ENCODE results near the gene NME4.

NME4 gene

DNA sequence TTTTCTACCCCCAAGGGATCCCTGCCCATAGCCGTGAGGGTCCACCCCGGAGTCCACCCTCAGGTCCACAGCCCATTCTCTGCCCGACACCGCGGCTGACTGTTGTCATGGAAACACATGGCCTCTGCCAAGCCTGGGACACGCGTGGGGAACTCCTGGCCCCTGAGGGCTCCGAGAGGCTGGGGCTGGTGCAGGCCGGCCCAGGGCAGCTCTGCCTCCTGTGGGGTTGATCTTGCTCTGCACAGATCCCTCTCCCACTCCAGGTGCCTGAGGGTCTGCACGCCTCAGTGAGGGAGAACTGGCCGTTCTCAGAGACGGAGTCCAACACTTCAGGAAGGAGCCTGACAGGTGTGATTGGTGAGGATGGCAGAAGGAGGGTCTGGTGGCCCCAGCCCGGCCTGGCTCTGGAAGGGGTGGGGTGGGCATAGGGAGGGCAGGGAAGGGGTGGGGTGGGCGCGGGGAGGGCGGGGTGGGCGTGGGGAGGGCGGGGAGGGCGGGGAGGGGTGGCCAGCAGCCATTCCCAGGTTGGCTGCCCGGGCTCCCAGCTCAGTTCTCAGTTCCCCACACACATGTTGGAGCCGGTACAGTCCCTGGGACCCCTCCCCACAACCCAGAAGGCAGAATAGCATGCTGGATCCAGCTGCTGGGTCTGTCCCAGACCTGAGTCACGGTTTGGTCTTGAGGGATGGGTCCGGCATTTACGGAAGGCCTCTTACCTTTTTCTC lies 33.1 kb upstream of the NME4 start:
- no peak for DNase-seq

DNA sequence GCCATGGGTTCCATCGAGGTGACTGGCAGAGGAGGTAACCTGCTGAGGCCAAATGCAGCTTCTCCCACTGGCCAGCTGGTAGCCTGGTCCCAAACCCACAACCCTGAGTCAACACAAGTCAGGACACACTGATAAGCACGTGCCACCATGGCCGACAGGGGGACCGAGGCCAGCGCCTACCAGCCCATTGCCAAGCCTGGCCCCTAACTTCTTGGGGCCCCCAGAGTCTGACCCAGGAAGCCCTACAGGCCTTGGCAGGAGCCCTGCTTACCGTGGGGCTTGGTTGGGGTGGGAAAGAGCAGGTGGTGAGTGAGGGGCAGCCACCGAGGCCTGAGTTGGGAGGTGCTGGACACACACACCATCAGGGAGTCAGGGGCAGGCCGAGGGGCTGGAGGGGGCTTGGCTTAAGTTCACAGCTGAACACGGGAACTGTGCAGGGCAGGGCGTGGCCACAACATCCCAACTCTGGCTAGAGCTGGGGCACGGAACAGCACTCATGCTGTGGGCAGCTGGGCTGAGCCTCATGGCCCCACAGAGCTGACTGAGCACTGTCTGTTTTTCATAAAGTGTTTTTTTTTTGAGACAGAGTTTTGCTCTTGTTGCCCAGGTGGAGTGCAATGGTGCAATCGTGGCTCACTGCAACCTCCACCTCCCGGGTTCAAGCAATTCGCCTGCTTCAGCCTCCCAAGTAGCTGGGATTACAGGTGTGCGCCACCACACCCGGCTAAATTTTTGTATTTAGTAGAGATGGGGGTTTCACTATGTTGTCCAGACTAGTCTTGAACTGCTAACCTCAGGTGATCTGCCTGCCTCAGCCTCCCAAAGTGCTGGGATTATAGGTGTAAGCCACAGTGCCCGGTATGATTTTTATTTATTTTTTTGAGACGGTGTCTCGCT lies 32.2 kb upstream of the NME4 start:
- no peak for DNase-seq

DNA sequence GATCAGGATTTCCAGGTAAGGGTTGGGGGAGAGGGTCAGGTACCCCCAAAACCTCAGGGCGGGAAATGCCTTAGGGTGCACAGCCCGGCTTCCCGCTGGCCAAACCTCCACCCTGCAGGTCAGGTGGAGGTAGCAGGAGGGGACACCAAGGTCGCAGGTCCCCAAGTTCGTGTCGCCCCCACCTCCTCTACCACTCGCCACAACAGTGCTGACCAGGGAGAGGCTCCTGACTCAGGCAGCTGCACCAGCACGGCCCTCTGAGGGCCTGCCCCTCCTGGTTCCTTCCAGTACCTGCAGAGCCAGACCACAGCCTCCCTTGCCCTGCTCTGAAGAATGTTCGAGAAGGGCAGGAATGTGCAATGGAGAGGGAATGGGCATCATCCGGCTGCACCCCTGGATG lies 30.5 kb upstream of the NME4 start:
- DNase-seq, result no peak

DNA sequence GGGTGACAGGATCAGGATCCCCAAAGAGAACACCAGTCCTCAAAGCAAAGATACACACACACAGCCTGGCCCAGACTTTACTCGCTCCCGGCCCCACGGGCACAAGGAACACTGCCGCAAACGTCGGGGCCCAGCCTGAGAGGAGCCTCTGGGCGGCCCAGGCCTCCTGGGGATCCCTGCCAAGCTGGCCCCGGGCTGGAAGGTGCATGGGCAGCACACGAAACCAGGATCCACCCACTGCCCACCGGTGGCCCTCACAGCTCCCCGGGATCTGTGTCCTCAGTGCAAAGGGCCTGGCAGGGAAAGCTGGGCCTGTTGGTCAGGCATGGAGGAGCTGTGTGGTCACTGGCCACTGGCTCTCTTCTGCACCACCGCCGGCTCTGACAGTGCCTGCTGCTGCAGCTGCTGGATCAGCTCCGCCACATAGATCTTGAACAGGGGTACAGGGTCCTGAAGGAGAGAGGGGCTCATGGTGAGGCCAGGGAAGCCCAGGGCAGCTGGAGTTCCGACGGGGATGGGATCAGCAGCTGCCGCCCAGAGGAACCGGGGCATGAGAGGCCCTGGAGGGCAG lies 29.6 kb upstream of the NME4 start:
- DNase-seq, result no peak

DNA sequence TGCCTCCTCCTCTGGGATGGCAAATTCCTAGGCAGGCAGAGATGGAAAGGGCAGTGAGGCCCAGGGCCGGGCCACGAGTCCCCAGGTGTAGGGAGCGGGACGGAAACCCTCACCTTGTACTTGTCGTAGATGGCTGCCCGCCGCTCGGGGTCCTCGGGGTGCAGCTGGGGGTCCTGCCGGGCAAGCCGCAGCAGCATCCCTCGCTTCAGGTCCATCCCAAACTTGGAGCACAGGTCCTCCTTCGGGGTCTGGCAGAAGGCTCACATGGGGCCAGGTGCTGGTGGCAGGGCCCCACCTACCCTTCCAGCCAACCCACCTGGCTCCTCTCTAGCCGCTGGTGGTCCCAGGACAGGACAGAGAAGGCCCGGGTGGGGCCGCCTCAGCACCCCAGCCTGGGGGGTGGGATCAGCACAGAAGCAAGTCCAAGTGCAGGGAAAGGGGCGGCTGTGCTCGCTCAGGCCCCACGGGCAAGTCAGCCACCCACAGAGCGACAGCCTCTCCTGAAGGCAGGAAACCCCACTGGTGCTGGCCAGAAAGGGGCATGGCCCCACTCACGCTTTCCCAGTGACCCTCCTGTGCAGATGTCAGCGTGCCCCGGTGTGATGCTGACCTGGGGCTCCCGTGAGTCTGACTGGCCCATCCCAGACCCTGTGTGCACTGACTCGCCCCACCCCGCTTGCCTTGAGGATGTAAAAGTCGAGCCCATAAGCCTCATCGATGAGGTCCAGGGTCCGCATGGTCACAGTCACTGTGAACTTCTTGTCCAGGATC lies 28.4 kb upstream of the NME4 start:
- no peak for DNase-seq

DNA sequence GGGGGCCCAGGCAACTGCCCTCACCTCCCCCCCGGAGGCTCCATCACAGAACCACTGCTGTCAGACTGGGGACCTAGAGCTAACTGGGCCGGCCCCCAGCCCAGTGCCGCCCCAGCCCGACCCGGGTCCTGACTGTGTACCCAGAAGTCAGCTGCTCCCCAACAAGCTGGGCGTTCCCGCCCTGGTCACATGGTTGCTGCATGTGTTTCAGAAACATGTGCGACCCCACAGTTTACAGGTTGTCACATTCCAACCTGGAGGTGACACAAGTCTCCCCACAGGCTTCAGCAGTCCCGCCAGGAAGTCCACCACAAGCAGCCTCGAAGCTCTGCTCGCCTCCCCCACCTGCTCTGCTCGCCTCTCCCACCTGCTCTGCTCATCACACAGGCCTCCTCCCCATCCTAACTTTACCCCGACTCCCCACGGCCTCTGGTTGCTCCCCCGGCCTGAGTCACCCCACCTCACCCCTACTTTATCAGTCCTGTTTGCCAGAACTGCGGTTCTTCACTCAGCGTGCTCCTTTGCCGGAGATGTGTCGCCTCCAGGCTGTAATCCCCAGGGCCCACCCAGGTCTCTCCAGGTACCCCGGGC lies 27.6 kb upstream of the NME4 start:
- DNase-seq, result no peak

DNA sequence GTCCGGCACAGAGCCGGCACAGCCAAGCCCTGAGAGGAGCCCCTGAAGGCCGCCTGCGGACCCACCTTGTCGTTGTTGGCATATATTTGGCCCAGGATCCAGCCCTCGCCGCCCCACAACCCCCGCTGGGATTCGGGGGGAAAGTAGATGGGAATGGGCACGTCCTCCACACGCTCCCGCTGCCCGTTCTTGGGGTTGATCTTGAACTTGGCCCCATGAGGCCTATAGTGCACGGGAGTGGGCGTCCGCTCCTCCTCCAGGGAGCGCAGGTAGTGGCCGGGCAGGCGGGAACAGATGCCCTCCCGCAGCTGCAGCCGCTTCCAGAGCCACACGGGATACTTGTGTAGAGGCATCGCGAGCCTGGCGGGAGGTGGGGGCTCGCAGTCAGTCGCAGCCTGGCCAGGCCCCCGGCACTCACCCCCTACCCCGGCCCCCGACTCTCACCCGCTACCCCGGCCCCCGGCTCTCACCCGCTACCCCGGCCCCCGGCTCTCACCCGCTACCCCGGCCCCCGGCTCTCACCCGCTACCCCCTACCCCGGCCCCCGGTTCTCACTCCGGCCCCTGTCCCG lies 27.0 kb upstream of the NME4 start:
- DNase-seq, result no peak

DNA sequence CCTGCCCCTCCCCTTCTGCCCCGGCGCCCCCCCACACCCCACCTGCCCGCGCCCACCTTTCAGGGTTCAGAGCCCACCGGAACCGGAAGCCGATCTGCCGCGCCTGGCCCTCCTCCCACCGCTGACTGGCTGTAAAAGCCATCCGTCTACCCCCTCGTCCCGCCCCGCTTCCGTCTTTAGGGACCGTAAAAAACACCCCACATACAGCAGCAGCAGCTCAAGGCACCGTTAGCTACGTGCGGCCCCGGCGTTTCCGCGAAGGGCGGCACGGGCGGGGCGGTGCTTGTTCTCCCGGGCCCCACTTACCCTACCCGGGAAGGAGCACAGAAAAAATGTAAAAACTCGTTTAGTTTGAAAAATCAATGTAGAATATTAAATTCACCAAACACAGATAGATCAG lies 26.6 kb upstream of the NME4 start, which contains the start of gene MRPL28:
Gene MRPL28, minus strand, starts transcription at position 96 of the 400 bp plus-strand sequence. CDS start 320 bp downstream, outside the sequence.
- peak; percentile 94 for DNase-seq

DNA sequence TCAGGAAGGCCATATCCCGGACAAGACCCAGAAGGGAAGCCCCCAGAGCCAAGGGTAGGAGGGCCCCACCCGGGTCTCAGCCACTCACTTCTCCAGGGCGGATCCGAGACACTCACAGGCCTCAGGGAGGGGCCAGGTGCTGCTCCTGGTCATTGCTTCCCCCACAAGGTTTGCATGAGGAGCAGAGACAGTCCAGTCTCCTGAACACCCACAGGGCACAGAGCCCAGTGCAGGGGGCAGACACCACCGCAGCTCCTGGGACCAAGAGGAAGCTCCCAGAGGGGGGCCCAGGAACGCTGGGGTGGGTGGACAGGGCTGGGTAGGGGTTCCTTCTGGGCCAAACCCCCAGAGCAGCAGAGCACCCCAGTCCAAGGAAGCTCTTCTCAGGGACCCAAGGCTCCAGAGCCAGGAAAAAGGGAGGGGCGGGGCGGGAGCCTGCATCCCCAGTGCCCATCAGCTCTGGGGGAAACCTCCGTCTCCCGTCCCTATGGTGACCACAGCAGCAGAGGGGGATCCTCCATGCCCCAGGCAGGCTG lies 26.0 kb upstream of the NME4 start:
- no peak for DNase-seq

DNA sequence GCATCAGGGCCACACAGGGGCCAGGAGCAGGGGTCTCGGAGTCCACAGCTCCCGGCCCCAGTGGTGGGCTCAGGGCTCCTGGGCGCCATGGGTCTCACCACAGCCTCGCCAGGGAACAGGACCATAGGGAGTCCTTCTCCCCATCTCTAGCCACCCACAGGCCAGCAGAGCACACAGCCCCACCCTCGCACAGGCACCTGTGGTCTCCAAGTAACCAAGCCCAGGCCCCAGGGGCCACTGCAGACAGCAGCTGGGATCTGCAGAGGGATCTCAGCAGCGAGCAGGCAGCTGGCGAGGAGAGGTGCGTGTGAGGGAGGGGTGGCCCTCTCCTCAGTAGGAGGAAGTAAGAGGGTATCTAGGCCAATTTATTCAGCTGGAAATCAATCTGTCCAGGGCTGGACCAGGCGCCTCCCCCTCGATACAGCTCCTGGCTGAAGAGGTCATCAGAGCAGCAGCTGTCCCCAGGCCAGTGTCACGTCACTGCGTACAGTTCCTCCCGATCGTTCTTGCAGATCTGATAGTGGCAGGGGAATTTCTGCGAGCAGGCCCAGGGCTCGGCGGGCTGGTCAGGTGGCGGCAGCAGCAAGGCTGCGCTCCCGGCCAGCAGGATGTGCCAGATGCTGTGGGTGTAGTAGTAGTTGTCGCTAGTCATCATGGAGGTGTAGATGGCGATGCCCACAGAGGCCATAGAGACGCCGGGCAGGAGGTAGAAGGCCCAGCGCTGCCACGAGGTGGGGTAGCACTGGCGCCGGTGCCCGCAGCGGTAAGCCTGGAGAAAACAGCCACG lies 25.3 kb upstream of the NME4 start:
- DNase-seq, result peak; percentile 65

DNA sequence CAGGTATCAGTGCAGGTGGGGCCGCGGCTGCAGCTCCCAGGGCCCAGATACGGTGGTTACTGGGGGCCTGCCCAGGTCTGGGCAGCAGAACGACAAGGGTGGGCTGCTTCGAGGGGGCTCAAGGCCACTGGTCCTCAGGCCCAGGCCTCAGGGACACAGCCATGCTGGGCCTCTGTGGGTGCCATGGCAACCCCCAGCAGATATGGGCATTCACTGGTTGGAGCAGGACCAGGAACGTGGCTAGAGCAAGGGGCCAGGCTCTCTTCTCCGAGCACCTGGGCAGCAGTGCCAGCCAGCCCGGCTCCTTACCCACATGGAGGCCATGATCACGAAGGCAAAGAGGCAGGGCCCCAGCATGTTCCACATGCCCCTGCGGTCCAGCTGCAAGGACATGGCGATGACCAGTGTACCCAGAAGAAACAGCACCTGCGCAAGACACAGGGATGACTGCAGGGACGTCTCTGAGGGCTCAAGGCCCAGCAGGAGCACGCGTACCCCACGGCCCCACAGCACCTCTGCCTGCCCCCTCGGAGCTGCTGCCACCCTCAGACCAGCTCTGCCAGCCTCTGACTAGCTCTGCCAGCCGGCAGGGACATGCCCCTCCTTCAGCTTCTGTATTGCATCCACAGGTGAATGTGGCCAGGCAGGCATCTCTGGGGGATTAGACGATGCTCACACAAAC lies 24.6 kb upstream of the NME4 start:
- DNase-seq, result no peak

DNA sequence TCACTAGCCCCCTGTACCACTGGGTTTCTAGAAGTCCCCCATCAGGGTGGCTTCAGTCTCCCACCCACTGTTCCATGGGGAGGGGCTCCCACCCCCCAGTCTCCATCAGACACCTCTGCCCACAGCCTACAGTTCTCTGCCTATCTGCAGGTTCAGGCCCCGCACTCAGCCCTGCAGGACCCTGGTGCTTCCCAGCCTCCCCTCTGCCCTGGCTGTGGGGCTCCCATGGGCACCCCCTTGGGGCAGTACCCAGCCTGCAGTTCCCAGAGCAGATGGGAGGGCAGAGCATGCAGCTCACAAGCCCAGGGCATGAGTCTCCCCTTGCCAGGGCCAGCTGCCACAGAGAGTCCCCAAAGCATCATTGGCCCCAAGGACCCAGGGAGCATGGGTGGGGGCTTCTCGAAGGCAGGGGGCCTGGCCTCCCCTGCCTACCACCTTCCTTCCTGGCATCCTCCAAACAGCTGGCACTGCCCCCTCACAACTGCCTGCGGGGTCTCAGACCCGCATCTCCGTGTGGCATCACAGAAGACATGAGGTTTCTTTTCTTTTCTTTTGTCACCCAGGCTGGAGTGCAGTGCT lies 23.9 kb upstream of the NME4 start:
- no peak for DNase-seq

DNA sequence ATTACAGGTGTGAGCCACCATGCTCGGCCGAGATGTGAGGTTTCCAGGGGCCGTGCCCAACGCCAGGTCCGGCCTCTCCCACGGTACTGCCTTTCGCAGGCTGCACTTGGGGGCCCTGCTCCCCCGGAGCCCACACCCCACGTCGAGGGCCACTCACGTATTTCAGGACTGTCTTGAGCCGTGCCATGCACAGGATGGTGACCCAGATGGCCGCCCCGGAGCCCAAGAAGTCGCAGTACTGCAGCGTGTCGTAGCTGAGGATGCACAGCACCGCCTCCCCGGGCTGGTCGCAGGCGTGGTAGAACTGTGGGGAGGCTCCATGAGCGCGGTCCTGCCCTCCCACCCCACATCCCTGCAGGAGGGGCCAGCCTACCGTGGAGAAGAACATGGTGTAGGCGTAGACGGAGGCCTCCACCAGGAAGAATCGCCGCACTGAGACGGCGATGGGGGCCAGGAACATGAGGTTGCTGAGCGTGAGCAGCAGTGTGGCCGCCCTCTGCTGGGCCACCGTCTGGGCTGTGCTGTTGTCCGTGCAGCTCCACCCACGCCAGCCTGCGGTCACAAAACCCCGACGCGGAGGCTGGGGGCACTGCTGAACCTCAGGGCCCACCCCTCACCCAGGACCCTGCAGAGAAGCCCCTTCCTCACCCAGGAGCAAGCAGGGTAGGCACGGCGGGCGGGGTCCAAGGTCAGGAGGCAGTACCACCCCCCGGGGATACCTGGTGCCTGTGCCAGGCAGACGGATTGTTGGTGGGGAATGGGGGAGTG lies 23.0 kb upstream of the NME4 start:
- no peak for DNase-seq

DNA sequence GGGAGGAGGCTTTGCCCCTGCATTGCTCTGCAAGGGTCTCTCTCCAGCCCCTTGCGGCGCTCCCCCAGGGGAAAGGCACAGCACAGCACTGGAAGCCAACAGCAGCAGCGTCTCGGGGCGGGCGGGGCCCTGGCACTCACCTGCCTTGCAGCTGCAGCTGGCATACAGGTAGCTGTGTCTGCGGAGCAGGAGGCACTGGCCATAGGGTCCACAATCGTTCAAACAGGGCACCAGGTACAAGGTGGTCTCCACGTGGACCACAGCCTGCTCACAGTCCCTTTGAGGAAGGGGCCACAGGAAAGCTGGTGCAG lies 22.4 kb upstream of the NME4 start:
- DNase-seq, result no peak

DNA sequence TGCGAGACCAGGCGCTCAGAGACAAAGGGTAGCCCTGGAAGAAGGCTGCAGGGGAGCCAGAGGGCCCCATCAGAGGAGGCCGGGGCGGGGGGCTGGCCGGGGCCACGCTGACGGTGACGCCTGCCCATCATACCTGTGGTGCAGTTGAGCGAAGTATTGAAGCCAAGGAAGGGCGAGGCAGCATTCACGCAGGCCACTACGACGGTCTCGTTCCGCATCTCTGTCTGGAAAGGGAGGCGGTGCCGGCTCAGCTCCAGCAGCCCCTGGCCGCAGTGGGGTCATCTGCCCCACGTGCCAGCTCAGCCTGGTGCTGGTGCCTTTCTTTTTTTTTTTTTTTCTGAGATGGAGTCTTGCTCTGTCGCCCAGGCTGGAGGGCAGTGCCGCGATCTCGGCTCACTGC lies 21.8 kb upstream of the NME4 start:
- no peak for DNase-seq

DNA sequence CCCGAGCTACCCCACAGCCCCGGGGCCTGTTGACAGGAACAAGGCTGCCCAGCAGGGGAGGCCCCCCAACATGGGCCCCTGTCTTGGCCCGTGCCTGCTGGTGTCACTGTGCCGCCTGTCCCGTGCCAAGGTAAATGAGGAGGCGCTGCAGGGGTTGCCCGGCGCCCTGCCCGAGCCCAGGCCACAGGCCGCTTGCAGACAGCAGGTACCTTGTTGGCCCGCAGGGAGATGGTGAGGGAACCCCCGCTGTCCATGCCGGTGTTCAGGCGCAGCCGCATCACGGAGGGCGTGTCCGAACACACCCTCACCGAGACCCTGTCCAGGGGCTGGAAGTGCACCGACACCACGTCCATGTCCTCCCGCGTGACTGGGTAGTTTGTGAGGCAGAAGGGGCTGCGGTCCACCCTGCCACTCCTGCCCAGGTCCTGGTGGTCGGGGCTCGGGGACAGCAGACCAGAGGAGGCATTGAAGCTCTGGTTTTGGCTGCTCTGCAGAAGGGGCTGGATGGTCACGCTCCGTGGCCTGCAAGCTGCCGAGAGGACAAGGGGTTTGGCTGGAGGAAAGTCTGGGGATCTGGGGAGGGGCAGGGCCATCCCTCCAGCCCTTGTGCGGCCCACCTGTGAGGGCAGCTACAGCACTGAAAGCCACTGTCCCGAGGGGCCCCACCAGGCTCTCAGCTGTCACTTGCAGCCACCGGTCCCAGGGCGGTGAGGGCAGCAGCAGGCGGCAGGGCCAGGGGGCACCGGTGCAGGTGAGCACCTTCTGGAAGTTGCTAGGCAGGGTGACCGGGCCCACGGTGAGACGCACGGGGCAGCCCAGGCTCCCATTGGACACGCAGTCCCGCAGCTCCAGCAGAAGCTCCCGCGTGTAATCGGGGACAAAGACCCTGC lies 20.8 kb upstream of the NME4 start:
- no peak for DNase-seq

DNA sequence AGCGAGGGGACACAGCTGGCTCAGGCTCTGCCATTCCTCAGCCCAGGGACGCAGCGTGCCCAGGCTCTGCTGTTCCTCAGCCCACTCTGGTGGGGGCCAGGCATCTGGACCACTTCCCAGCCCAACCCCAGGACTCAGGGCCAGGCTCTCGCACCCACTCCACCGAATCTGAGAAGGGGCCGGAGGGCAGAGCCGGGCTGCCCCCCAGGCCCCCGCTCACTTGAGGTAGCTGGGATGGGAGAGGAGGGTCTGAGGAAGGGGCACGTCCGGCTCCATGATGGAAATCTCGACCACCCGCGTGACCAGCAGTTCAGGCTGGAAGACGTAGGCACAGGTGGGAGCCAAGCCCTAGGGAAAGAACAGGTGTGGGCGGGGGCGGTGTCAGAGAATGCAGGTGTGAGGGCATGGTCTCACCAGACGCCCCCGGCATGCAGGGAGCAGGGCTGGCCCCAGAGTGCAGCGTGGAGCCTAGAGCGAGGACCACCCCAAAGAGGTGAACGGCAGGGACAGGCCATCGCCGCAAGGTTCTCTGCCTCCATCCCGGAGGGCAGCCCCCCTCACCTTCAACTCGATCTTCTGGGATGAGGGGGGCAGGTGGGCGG lies 20.1 kb upstream of the NME4 start:
- no peak for DNase-seq

DNA sequence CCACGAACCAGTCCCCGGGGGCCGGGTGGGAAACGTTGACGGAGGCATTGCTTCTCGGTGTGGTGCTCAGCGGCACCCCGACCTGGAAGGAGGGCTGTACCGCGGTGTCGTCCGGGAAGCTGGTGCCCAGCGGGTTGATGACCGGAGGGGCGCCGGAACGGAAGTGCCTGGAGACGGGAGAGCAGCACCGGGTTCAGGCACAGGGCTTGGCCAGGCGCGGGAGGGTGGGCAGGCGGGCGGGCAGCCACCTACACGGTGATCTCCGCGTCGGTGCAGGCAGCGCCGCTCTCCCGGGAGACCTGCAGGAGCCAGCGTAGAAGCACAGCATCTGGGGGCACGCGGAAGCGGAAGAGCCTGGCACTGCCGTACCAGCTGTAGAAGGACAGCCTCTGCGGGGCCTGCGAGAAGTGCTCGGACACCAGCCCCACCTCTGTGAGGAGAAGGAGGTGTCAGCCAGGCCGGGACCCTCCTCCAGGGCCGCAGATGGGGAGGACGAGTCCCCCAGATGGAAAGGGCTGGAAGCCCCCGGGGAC lies 19.5 kb upstream of the NME4 start:
- DNase-seq, result no peak
